Breast epithelium (tissue), 4 donors: ENCODE data around the gene AIDA. TPM values are rescaled to one million over a fixed set of nuclear protein-coding genes. Genes with fewer than 3 reads are reported as not detected.

Experiments used
- DNase-seq, 2 donors: peaks; one replicate each; pipeline ENCODE4 v3.0.0-alpha.2; 2019; ENCODE audit warnings: low spot score in 2 of 2
- H3K27ac ChIP-seq, 2 donors: fragments of 200-600 bp; sonication (generic) in 1 of 2; one replicate each; pipeline ENCODE4 v1.5.1; 2016 to 2019; ENCODE audit warnings: mild to moderate bottlenecking in 1 of 2
- H3K27me3 ChIP-seq, 2 donors: fragments of 200-600 bp; sonication (generic) in 1 of 2; one replicate each; pipeline versions ENCODE4 v1.5.1 to v1.6.0; 2017 to 2019; ENCODE audit warnings: control low read depth in 1 of 2, mild to moderate bottlenecking in 1 of 2
- H3K36me3 ChIP-seq: fragments of 200-600 bp; one replicate; pipeline ENCODE4 v1.5.1; 2019
- H3K4me1 ChIP-seq, 2 donors: fragments of 200-600 bp; sonication (generic); one replicate each; pipeline ENCODE4 v1.5.1; 2016 to 2019; ENCODE audit warnings: control low read depth in 1 of 2
- H3K4me3 ChIP-seq, 3 donors: fragments of 200-600 bp; sonication (generic); 1 replicate in 2 of 3; 2 replicates in 1 of 3; pipeline ENCODE4 v1.5.1; 2016 to 2019; ENCODE audit warnings: mild to moderate bottlenecking in 3 of 3, moderate library complexity in 2 of 3
- H3K9me3 ChIP-seq, 2 donors: fragments of 200-600 bp; sonication (generic) in 1 of 2; one replicate each; pipeline ENCODE4 v1.5.1; 2016 to 2019; ENCODE audit warnings: control low read depth in 1 of 2
- POLR2A ChIP-seq: fragments of 450-650 bp; IDR thresholded peaks from one replicate; pipeline ENCODE4 v1.6.1; 2016; ENCODE audit warnings: antibody characterized with exemption, mild to moderate bottlenecking, moderate library complexity
- POLR2AphosphoS5 ChIP-seq, 3 donors: sonication (generic); formaldehyde crosslinking; IDR thresholded peaks; one replicate each; pipeline ENCODE4 v1.6.1; 2017; ENCODE audit warnings: antibody characterized with exemption in 3 of 3
- intact Hi-C: fragments of 100-400 bp; cut with DNase I; formaldehyde crosslinking; loops from one replicate; pipeline ENCODE4 v1.15.1; 2023; ENCODE audit warnings: low total_unique reads
- total RNA-seq, 3 donors: library from RNA; depleted of rRNA; stranded (reverse); fragments of >200 nt; gene quantifications; one replicate each; pipeline ENCODE4 v1.1.0, GENCODE V29; 2016
- TF ChIP-seq, protein P1 (sequence below), 3 donors: fragments of 450-650 bp; IDR thresholded peaks; one replicate each; pipeline ENCODE4 v1.5.1; 2016 to 2017; ENCODE audit warnings: antibody characterized with exemption in 3 of 3, mild to moderate bottlenecking in 3 of 3, moderate library complexity in 3 of 3

Gene AIDA
- total RNA-seq, 3 donors from 2014 or later = 52.2 to 88.0 (median 58.3) TPM

DNA sequence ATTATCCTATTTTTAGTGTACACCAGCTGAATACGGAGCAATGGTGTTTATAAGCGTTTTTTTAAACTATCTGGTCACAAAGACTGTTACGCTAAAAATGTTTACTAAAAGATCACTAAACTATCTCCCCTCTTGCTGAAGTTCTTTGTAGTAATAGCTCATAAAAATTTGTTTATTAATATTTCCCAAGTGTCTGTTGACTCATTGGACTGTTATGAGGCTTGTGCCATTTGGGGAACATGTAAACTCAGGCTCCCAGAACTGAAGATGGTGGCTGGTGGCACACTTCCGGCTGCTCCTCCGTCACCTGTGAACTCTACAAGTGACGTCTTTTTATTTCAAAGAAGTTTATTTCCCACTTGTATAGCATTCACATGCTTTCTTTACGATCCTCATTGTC is 46.3 kb downstream of the AIDA start:
- DNase-seq = no peak
- H3K27me3 ChIP-seq = no peaks in the 10 kb centered on the region
- peaks cover 4% of the 10 kb centered on the region for H3K36me3 ChIP-seq
- H3K4me1 ChIP-seq = no peaks in the 10 kb centered on the region
- H3K27ac ChIP-seq = no peak overlapping the region
- no peaks in the 10 kb centered on the region for H3K9me3 ChIP-seq
- intact Hi-C loops = no loop called here
- H3K4me3 ChIP-seq = no peak overlapping the region
- TF ChIP-seq, protein P1, sequence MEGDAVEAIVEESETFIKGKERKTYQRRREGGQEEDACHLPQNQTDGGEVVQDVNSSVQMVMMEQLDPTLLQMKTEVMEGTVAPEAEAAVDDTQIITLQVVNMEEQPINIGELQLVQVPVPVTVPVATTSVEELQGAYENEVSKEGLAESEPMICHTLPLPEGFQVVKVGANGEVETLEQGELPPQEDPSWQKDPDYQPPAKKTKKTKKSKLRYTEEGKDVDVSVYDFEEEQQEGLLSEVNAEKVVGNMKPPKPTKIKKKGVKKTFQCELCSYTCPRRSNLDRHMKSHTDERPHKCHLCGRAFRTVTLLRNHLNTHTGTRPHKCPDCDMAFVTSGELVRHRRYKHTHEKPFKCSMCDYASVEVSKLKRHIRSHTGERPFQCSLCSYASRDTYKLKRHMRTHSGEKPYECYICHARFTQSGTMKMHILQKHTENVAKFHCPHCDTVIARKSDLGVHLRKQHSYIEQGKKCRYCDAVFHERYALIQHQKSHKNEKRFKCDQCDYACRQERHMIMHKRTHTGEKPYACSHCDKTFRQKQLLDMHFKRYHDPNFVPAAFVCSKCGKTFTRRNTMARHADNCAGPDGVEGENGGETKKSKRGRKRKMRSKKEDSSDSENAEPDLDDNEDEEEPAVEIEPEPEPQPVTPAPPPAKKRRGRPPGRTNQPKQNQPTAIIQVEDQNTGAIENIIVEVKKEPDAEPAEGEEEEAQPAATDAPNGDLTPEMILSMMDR (IDR thresholded peaks at IDR 0.05) = no peak
- no peak for TF ChIP-seq POLR2AphosphoS5 (IDR thresholded peaks at IDR 0.05)
- no peak for TF ChIP-seq POLR2A

DNA sequence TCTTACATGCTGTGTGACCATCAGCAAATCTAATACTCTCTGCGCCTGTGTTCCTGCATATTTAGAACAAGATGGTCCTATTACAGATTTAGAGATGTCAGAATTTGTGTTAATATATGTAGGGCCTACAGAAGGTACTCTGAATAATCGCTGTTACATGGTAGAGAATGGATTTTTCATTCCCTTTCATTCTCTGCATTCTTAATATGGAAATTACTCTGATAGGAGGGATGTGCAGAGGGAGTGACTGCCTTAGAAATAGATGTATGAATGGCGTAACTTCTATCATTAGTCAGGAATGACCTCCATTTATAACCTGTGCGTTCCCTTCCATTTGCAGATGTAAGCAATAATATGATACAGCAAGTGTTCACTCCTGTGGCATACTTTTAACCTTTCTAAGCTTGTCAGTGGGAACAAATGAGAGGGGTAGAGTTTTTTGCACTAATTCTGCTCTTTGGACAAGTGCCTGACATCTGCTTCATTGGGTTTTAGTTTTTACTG is 48.8 kb downstream of the AIDA start:
- H3K27ac ChIP-seq = no peak overlapping the region
- TF ChIP-seq, protein P1 (IDR thresholded peaks at IDR 0.05) = no peak
- TF ChIP-seq POLR2AphosphoS5 (IDR thresholded peaks at IDR 0.05) = no peak
- H3K4me3 ChIP-seq = no peak overlapping the region
- H3K4me1 ChIP-seq = no peaks in the 10 kb centered on the region
- peaks cover 11% of the 10 kb centered on the region for H3K36me3 ChIP-seq
- no peaks in the 10 kb centered on the region for H3K9me3 ChIP-seq
- intact Hi-C loops = no loop called here
- H3K27me3 ChIP-seq = no peaks in the 10 kb centered on the region
- DNase-seq = no peak

DNA sequence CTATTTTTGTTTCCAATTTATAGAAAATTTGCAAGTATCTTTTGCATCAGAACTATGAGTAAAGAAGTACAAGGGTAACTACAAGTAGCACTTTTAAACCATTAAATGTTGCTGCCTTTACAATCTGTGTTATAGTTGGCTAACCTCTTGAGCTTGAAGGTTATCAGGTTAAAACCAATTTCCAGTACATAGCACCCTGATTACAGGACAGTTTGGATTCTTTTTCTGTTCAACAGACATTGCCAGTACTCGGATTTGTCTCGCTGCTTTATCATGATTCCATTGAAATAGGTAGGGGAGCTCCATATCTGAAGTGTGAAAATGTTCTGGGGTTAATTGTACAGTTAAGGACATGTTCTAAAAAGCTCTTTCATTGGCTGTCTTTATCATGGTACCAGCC is 54.4 kb downstream of the AIDA start:
- intact Hi-C loops = loop anchor here (10.0 kb wide), 1 partner anchor 573 kb away; no protein-coding TSS in a partner anchor
- TF ChIP-seq POLR2A (no peak), POLR2AphosphoS5 (IDR thresholded peaks at IDR 0.05) (no peak)
- TF ChIP-seq, protein P1 (IDR thresholded peaks at IDR 0.05) = no peak

DNA sequence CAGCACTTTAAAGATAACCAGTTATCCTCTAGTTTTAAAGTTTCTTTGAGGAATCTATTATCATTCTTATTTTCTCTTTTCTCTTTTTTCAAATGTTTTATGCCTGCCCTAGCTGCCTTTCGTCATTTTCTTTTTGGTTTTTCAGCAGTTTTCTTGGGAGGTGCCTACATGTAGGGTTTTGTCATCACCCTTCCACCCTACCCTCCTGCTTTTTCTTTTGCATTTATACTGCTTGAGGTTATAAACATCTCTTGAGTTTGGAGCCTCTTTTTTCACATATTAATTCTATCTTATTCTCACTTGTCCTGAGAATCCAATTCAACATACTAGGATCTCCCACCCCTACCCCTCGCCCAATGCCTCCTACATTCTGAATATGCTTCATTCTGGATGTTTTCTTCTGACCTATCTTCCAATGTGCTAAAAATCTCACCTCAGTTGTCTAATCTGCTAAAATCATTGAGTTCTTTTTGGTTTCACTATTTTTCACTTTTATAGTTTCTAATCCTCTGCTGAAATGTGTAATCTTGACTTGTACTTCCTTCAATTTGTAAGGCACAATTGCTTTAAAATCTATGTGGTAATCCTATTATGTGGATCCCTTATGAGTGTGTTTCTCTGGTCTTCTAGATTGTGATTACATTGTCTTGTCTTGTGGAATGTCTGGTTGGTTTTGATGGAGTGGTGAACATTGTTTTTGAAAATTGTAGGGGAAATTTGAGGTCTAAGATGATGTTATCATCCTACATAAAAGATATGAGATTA is 55.7 kb downstream of the AIDA start:
- intact Hi-C loops = loop anchor here (10.0 kb wide), 1 partner anchor 572 kb away; no protein-coding TSS in a partner anchor
- no peaks in the 10 kb centered on the region for H3K4me1 ChIP-seq
- peaks cover 20% of the 10 kb centered on the region for H3K36me3 ChIP-seq

More for the DNA sequence above, 54.4 kb downstream of the AIDA start:
- H3K4me1 ChIP-seq = no peaks in the 10 kb centered on the region
- no peaks in the 10 kb centered on the region for H3K27me3 ChIP-seq
- no peak for DNase-seq
- no peak overlapping the region for H3K4me3 ChIP-seq
- peaks cover 13% of the 10 kb centered on the region for H3K36me3 ChIP-seq
- no peak overlapping the region for H3K27ac ChIP-seq
- no peaks in the 10 kb centered on the region for H3K9me3 ChIP-seq

DNA sequence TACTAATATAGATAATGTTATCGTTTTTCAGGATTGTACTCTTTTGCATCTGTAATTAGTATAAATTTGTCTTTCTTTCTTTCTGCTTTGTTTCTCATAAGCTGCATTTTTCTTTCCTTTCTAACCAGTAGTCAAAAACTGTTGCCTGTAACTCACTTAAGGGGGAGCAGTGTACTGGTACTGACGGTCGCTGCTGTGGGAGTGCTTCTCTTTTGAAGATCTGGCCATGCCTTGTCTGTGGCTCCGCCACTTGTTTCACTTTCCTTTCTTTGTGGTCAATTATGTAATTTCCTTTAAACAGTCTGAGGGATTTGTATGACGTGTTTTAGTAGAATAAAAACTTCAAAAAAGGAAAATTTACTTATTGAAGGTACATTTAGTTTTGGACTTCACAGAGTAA is 57.4 kb downstream of the AIDA start:
- Histone ChIP-seq H3K36me3 (peaks cover 20% of the 10 kb centered on the region), H3K27ac (no peak overlapping the region), H3K9me3 (no peaks in the 10 kb centered on the region), H3K4me3 (no peak overlapping the region), H3K4me1 (no peaks in the 10 kb centered on the region), H3K27me3 (no peaks in the 10 kb centered on the region)
- TF ChIP-seq POLR2AphosphoS5 (IDR thresholded peaks at IDR 0.05) (no peak), POLR2A (no peak)
- TF ChIP-seq, protein P1 (IDR thresholded peaks at IDR 0.05) = no peak
- DNase-seq = no peak
- intact Hi-C loops = loop anchor here (10.0 kb wide), 1 partner anchor 570 kb away; no protein-coding TSS in a partner anchor

More for the DNA sequence above, 55.7 kb downstream of the AIDA start:
- no peak overlapping the region for H3K4me3 ChIP-seq
- TF ChIP-seq POLR2AphosphoS5 (IDR thresholded peaks at IDR 0.05) = no peak
- H3K27ac ChIP-seq = no peak overlapping the region
- H3K27me3 ChIP-seq = no peaks in the 10 kb centered on the region
- no peaks in the 10 kb centered on the region for H3K9me3 ChIP-seq
- DNase-seq = no peak
